HG03175 (cell line): Measurements from ENCODE around the gene SPACDR.
"Not testable (repeated sequence)": the region's sequence is repeated elsewhere in the genome, so short reads cannot be mapped to it uniquely, and the experiment has no call there.

ENCODE experiments used
- ATAC-seq: cut with Tn5 transposase; IDR thresholded peaks from one replicate; pipeline ENCODE4 v1.9.1; 2021; ENCODE audit warnings: mild to moderate bottlenecking, moderate library complexity; ENCODE audit not compliant: unreplicated experiment

Gene SPACDR

DNA sequence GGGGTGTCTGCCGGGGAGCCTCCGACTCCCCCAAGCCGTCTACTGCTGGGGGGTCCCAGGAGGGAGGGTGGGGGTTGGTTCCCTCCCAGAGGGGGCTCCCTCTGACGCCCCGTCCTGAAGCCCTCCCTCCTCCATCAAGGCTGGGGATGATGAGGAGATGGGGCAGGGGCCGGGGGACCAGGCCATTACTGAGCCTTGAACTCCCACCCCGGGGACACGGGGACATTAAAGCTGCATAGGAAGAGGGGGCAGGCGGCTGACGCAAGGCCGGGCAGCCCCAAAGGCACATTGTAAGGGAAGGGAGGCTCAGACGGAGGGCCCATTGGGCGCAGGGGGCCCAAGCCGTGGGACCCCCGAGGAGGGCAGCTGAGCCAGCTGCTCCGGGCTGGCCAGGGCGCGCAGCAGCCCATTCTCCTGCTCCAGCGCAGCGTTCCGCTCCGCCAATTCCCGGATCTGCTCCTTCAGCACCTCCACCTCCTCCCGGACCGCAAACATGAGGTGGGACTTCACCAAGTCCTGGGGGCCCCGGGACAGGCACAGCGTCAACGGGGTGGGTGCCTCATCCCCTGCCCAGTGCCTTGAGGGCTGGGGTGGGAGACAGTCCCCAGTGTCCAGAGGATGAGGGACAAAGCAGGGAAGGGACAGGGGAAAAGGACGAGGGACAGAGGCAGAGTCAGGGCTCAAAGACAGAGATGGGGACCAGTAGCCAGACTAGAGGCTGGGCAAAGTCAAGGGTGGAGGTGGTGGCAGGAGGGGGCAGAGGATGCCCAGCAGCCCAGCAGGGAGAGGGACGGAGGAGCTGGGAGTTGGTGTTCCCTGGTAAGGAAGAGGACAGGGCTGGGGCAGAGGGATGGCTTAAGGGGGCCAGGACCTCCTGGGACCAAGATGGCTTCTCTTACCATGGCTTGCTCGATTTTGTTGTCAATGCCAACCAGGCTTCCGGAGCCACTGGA is 2.9 kb upstream of the SPACDR start:
- no peak for ATAC-seq

DNA sequence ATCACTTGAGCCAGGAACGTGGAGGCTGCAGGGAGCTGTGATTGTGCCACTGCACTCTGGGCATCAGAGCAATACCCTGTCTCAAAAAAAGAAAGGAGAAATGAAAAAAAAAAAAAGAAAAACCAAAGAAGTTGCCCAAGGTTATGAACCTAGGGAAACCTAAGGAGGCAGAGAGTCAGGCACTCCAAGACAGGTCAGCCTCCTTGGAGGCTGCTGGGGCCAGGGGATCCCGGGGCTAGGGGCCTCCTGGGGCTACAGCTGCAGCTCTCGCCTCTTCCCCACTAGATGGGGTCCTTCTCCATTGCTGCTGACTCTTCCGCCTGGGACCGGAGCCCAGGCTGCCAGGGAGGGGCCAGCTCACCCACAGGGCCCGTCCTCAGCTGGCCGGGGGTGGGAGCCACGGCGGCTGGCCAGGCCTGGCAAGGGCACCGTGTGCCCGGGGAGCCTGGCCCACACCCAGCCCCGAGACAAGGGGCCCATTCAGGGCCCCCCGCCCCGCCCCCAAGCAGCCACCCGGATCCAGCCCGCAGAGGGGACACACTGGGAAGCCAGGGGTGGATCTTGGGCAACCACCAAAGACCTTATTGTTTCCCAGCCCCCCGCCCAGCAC is 1.7 kb upstream of the SPACDR start:
- no peak for ATAC-seq

DNA sequence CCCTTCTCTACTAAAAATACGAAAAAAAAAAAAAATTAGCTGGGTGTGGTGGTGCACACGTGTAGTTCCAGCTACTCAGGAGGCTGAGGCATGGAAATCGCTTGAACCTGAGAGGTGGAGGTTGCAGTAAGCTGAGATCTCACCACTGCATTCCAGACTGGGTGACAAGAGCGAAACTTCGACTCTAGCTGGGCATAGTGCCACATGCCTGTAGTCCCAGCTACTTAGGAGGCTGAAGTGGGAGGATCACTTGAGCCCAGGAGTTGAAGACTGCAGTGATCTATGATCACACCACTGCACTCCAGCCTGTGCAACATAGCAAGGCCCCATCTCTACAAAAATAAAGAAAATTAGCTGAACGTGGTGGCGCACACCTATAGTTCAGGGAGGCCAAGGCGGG is 1.2 kb upstream of the SPACDR start:
- ATAC-seq, result no peak

DNA sequence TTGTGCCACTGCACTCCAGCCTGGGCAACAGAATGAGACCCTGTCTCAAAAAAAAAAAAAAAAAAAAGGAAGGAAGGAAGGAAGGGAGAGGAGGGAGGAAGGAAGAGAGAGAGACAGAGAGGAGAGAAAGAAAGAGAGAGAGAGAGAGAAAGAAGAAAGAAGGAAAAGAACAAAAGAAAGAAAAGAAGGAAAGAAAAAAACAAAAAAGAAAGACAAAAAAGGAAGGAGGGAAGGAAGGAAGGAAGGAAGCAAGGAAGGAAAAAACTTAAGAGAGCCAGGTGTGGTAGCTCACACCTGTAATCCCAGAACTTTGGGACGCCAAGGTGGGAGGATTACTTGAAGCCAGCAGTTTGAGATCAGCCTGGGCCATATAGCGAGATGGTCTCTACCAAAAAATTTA is 731 bp upstream of the SPACDR start:
- no peak for ATAC-seq

DNA sequence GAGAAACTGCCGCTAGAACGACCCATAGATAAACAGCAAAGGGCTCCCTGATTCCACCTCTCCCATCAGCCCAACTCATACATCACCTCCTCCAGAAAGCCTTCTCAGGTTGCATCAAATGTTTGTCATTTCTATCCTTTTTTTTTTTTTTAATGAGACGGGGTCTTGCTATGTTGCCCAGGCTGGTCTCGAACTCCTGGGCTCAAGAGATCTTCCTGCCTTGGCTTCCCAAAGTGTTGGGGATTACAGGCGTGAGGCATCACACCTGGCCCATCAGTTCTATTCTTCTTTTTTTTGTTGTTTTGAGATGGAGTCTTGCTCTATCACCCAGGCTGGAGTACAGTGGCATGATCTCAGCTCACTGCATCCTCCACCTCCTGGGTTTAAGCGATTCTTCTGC is 7.0 kb downstream of the SPACDR start:
- no peak for ATAC-seq

DNA sequence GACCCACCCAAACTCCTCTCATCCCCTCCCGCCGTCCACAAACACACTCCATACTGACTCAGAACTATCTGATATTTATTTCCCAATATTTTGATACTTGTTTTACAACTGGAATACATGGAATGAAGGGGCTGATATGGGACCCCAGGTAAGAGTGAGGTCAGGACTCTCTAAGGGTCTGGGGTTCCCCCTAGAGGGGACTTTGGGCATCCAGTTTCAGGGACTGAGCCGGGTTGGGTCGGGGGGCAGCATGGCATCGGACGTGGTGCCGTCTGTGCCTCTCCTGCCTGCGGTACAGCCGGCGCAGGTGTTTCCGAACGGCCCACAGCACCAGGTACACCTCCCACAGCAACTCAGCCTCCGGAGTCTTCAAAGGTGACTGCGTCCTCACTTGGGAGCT is 7.5 kb downstream of the SPACDR start:
- no peak for ATAC-seq

DNA sequence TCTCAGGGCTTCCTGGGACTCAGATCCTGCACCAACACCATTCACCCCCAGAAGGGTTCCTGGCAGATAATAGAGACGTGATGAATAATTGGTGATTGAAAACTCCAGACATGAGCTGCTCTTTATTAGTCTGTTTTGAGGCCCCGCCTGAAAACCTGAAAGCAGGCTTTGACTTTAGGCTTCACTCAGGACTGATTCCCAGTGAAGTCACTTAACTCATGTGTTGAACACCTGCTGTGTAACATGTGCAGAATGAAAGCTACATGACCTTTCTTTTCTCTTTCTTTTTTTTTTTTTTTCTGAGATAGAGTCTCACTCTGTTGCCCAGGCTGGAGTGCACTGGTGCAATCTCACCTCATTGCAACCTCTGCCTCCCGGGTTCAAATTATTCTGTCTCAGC is 8.9 kb downstream of the SPACDR start:
- ATAC-seq, result no peak

DNA sequence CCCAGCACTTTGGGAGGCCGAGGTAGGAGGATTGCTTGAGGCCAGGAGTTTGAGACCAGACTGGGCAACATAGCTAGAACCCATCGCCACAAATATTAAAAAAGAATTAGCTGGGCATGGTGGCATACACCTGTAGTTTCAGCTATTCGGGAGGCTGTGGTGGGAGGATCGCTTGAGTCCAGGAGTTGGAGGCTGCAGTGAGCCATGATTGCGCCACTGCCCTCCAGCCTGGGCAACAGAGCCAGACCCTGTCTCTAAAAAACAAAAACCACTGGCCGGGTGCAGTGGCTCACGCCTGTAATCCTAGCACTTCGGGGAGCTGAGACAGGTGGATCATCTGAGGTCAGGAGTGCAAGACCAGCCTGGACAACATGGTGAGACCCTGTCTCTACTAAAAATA is 10.2 kb downstream of the SPACDR start:
- ATAC-seq, result not testable (repeated sequence)

DNA sequence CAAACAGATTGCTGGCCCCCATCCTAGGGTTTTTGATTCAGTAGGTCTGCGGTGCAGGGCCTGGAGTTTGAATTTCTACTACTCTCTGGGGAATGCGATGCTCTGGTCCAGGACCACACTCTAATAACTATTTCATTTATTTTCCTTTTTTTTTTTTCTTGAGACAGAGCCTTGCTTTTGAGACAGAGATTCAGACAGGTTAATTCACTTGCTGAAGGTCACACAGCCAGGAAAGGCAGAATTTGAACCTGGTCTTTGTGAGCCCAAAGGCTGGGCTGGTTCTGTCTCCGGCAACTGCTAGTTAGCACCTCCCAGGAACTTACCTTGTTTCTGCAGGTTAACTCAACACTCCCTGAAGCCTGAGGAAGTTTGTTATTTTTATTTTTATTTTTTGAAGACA is 11.5 kb downstream of the SPACDR start:
- ATAC-seq, result no peak

DNA sequence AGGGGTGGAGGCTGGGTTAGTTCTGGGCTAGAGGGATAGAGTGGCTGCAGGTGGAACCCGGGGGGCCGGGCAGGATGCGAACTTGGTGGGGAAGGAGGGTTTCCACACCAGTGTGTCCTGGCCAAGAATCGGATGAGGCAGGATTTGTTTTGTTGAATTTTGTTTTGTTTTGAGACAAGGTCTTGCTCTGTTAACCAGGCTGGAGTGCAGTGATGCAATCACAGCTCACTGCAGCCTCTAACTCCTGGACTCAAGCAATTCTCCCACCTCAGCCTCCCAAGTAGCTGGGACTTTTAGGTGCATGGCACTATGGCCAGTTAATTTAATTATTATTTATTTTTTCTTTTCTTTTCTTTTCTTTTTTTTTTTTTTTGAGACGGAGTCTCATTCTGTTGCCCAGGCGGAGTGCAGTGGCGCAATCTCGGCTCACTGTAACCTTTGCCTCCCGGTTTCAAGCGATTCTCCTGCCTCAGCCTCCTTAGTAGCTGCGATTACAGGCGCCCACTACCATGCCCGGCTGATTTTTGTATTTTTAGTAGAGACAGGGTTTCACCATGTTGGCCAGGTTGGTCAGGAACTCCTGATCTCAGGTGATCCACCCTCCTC is 14.8 kb downstream of the SPACDR start:
- no peak for ATAC-seq

DNA sequence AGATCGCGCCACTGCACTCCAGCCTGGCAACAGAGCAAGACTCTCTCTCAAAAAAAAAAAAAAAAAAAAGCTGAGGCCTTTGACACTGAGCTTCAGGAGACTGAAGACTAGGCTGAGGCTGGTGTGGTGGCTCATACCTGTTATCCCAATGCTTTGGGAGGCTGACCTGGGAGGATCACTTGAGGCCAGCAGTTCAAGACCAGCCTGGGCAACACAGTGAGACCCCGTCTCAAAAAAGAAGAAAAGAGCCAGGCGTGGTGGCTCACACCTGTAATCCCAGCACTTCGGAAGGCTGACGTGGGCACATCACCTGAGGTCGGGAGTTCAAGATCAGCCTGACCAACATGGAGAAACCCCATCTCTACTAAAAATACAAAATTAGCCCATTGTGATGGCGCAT is 16.7 kb downstream of the SPACDR start:
- ATAC-seq, result not testable (repeated sequence)

DNA sequence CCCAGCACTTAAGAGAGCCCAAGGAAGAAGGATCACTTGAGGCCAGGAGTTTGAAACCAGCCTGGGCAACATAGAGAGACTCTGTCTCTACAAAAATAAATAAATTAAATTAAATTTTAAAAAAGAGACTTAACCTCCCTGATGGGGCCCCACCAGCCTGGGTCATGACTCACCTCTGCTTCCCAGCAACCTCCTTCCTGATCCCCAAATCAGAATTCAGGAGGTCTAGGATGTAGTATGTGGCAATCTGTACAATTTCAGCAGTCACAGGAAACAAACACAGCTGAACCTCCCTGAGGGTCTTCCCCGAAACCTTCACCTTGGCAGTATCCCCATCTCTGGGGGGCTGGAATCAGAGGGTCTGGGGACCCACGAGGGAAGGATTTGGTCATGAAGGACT is 18.0 kb downstream of the SPACDR start:
- ATAC-seq, result no peak

DNA sequence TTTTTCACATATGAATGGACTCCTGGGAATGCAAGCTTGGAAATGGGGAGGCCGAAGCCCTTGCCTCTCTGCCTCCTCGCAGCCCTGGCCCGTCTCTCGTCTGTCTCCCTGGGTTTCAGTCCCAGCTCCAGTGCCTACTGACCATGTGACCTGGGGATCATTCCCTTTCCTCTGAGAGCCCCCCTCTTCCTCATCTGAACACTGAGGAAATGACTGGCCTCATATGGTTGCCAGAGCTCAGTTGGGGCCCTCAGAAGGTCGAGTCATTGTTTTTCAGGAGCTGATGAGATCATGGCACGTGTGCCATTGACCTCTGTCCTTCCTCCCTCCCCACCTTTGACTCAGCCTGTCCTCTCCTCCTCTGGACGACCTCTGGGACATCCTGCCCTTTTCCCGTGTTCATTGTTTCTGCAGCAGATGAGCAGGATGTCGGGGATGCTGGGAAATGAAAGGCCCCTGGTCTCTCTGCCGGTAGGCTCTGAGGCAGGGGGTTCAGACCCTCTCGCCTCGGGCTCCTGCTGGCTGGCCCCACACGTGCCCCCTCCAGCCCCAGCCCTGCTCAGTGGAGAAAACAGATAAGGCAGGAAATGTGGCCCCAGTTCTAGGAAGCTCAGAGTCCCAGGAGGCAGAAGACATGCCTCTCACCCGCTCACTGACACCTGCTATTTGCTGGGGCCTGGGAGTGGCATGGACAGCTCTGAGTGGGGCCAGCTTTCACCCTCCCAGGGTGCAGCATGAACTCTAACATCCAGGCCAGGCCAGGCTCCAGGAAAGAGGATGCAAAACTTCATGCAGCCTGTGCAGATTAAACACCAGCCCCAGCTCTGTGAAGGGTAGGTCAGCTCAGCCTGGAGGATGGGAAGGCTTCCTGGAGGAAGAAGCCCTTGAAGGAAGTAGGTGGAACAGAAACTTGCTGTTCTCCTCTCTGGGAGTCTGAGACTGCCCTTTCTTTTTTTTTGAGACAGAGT is 19.5 kb downstream of the SPACDR start:
- ATAC-seq, result no peak

DNA sequence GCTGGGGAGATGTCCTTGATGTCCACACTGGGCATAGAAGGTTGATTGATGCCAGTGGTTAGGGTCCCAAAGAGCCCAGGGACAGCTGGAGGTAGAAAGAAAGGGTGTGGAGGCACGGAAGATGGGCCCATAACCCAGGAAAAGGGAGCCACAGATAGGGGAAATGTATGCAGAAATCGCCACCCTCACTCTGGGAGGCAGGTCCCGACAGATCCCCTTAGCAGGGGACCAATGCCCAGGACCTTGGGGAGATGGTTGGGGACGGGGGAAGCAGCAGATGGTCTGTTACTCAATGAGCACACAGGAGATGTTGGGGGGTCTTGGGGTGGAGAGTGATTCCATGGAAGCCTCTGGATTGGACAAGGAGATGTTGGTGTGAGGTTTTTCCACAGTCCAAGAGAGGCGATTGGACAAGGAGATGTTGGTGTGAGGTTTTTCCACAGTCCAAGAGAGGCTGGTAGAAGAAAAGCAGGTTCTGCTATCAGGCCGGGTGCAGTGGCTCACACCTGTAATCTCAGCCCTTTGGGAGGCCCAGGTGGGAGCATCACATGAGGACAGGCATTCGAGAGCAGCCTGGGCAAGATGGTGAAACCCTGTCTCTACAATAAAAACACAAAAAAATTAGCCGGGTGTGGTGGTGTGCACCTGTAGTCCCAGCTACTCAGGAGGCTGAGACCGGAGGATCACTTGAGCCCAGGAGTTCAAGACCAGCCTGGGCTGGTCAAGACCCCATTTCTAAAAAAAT is 20.8 kb downstream of the SPACDR start:
- no peak for ATAC-seq

DNA sequence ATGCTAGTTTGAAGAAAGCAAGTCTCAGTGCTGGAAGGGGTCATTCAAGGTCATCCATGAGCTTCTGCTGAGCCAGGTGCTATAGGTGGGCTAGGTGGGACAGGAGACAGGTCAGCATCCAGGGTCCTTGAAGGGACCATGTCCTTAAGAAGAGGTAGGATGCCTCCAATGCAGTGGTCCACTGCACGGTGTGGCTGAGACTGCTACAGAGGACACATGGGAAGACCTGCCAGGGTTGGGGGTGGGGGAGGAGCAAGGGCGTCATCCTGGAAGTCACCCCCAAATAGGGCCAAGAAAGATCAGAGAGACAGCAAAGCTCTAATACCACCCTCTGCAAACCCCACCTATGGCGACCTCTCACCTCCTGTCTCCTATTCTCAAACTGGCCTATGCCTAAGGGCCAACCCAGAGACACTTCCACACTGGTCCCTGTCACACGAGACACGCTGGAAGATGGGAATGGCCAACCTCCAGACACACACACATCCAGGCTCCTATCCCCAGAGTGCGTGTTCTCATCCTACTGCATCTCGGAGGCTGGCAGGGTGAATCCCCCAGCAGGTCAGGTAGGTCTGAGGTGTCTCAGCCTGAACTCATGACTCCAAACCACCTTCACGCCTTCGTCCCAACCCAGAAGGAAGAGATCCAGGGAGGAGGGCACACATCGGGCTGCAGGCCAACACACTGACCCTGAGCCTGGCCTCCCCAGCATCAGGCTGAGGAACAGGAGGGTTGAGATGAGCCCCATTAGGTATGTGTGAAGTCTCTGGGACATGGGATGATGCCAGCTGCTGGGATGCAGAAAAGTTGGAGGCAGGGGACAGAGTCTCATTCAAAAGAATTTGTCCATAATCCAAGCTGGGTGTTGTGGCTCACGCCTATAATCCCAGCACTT is 22.2 kb downstream of the SPACDR start:
- ATAC-seq, result no peak

DNA sequence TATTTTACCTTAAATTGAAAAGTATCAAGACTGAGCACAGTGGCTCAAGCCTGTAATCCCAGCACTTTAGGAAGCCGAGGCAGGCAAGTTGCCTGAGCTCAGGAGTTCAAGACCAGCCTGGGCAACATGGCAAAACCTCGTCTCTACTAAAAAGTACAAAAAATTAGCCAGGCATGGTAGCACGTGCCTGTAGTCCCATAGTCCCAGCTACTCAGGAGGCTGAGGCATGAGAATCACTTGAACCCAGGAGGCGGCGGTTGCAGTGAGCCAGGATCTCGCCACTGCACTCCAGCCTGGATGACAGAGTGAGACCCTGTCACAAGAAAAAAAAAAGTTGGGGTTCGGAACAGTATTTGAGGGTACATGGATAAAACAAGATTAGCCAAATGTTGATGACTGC is 24.8 kb downstream of the SPACDR start:
- ATAC-seq, result not testable (repeated sequence)

DNA sequence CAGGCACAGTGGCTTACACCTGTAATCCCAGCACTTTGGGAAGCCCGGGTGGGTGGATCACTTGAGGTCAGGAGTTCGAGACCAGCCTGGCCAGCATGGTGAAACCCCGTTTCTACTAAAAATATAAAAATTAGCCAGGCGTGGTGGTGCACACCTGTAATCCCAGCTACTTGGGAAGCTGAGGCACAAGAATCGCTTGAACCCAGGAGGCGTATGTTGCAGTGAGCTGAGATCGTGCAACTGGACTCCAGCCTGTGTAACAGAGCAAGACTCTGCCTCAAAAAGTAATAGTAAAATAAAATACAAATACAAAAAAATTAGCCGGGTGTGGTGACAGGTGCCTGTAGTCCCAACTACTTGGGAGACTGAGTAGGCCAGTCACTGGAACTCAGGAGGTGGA is 25.3 kb downstream of the SPACDR start:
- not testable (repeated sequence) for ATAC-seq

DNA sequence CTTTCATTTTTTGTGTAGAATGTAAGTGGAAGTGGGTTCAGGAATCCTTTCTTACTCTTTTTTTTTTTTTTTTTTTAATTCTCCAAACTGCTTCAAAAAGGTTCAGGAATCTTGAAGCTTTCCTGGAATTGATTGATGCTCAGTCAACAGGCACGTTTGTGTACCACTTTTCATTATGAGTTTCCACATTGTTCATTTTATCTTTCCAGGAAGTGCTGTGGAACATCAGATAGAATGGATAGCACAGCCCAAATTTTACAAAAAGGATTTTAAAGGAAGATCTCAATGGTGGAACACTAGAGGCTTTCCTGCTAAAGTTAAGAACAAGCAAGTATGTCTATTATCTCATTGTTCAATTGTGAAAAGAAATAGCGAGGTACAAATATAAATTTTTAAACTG is 25.9 kb downstream of the SPACDR start:
- ATAC-seq, result no peak
